GM21367 (cell line): Measurements from ENCODE around the gene MRPL24.
"Not testable (repeated sequence)": the region's sequence is repeated elsewhere in the genome, so short reads cannot be mapped to it uniquely, and the experiment has no call there.

Source experiments
- ATAC-seq: cut with Tn5 transposase; IDR thresholded peaks from one replicate; pipeline ENCODE4 v1.9.1; 2021; ENCODE audit not compliant: unreplicated experiment

MRPL24 gene

GRCh38 chr1:156760092-156760795 lies 19.4 kb upstream of the MRPL24 start:
- no peak for ATAC-seq

DNA sequence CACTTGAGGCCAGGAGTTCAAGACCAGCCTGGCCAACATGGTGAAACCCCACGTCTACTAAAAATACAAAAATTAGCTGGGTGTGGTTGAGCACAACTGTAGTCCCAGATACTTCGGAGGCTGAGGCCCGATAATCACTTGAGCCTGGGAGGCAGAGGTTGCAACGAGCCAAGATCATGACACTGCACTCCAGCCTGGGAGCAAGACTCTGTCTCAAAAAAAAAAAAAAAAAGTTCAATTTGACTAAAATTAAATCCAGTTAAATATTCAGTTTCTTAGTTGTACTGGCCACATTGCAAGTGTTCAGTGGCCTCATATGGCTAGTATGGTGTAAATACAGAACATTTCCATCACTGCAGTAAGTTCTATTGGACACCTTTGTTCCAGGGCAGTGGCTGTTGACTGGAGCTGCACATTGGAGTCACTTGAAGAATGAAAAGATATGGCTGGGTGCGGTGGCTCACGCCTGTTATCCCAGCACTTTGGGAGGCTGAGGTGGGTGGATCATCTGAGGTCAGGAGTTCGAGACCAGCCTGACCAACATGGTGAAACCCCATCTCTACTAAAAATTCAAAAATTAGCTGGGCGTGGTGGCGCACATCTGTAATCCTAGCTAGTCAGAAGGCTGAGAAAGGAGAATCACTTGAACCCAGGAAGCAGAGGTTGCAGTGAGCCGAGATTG lies 16.8 kb upstream of the MRPL24 start:
- not testable (repeated sequence) for ATAC-seq

- ATAC-seq = no peak
Observed at GRCh38 chr1:156756355-156756754, 15.5 kb upstream of the MRPL24 start.

DNA sequence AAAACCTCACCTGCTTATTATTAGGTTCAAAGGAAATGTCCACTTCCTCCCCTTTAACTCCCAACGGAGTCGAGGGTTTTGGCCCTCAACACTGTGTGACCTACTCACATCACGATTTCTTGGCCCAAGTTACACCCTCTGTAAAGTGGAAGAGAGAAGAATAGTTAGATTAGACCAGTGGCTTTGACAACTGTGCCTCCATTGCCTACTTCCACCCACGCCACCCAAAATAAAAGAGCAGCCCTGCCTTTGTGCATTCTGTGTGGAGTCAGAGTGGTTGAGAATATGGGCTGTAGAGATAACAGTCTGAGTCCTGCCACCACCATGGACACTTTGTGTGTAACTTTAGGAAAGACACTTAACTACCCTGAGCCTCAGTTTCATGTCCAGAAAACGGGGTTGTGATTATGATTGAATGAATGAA lies 14.7 kb upstream of the MRPL24 start:
- no peak for ATAC-seq

GRCh38 chr1:156754219-156754618 lies 13.3 kb upstream of the MRPL24 start:
- no peak for ATAC-seq

- no peak for ATAC-seq
Observed at GRCh38 chr1:156752843-156753482, 12.1 kb upstream of the MRPL24 start.

DNA sequence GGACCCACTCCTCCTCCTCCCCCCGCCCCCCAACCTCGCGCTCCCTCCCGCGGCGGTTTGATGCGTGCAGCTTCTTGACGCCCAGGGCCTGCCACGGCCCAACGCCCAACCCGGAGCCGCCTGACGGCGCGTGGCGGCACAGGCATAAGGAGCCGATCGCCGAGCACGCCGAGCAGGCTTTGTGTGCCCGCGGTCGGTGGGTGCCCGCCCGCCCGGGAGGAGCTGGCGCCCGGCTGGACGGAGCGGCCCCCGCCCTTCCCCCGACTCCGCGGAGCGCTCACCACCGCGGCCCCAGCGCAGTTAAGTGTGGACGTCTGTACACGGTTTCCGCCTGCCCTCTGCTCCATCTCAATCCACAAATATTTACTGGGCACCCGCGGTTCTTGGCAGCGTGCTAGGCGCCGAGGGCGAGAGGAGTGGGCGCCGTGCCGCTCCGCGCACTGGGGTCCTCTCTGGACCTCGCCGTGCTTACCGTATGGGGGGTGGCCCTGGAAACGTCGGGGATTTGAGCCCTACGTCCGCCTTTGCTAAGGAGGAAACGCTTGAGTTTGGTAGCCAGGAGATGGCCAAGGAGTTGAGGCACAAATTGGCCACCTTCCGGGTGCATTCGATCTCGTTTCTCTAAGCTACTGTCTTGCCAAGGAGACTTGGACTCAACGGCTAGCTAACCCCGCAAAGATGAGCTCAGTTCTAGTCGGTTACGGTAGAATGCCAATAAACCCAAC lies 11.0 kb upstream of the MRPL24 start:
- ATAC-seq = peak; percentile 59

DNA sequence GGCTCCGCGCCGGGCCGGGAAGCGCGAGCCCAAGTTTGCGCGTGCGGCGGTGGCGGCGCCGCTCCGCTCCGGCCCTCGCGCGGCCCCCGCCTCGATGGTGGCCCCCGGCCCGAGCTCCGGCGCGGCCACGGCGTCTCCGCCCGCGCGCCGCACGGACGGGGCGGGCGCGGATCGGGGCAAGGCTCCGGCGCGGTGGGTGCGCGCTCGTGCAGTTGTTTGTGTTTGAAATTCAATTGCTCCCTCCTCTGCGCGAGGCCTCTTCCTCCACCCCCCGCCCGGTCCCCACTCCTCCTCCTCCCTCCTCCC lies 10.5 kb upstream of the MRPL24 start, which contains the start of gene HDGF:
HDGF (minus strand) TSS at position 225 of the 306 bp plus-strand sequence. CDS start 246 bp downstream, outside the sequence.
- peak; percentile 11 for ATAC-seq

DNA sequence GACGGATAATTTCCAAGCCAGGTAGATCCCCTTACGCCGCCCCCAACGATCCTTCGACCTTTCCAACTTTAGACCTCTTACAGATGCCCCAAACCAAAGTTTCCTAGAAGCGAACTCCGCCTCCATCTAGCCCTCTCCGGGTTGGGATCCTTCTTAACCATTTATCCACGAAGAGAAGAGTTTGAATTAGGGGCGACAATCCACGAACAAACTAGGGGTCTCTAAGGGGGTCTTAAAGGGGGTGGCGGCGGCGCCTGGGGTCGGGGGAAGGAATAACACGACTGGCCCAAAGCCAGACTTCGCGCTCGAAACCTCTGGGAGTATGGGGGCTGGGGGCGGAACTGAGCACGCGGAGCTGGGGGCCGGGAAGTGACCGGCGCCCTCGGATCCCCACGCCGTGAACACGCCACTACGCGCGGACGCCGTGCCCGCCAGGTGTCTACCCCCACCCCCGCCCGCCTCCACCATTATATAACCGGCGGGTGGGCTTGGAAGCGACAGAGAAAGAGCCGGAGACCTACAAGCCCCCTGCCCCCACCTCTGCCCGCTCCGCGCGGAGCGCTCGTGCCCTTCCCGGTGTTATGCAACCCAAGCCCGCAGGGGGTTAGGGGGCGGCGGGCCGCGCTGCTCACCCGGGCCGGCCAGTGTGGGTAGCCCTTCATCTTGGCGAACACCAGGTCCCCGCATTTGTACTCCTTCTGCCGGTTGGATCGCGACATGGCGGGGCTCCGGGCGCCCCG lies 10.0 kb upstream of the MRPL24 start:
- ATAC-seq = no peak

GRCh38 chr1:156750191-156750672 lies 9.3 kb upstream of the MRPL24 start:
- no peak for ATAC-seq

DNA sequence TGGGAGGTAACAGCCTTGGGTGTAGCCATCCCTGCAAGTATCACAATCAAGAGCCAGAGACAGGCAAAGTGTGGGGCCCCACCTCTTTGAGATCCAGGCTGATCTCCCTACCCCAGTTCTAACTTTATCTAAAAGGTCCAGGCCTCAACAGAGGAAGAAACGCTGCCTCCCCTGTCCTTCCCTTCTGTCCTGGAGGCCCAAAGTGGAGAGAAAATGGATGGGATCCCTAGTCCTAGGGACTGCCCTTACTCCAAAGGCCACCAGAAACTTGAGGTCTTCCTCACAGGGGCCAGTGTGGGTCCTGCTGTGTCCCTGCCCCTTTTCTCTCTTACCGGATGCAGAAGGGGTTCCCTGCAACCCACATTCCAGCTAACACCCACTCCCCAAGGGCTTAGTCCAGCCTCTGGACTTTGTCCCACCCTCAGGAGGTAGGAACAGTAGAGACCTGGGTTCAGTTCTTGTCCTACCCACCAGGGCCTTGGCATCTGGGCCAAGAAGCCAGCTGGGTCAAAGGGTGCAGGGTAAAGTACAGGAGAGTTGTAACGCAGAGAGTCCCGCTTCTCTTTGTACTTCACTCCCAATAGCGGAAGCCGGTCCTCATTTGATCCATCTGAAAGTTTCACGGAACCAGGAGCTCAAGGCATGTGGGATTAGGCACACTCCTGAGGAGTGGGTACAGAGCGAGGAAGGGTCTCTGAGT lies 8.7 kb upstream of the MRPL24 start:
- ATAC-seq = no peak

DNA sequence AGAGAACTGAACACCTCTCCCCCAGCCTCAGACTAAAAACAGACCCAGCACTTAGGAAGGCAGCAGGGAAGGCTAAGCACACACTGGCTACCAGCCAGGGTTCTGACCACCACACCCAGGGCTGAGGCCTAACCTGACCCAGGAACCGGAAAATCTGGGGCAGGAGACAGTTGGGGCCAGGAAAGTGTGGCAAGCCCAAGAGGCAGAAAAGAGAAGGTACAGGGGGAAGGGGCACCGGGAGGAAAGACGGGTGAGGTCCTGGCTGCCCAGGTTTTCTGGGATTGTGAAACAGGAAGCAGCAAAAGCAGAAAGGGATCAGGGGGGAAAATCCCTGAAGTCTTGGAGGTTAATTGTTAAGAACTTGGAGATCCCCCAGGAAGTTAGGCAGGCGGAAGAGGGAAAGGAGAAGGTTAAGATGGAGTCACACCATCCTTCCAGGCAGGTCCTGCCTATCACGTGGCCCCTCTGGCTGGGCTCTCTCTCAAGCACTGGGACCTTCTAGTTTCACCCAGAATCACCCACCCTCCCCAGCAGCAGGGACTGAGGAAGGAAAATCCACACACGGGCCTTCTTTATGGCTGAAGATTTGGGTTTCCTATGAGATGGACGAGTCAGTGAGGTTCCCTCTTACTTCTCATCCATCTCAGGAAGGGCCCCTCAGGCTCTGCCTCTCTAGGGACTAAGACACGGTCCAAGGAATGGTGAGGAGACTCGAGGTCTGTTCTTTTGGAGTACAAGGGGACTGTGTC lies 8.0 kb upstream of the MRPL24 start:
- ATAC-seq = no peak

- ATAC-seq = no peak
Observed at GRCh38 chr1:156747742-156748669, 7.1 kb upstream of the MRPL24 start.

DNA sequence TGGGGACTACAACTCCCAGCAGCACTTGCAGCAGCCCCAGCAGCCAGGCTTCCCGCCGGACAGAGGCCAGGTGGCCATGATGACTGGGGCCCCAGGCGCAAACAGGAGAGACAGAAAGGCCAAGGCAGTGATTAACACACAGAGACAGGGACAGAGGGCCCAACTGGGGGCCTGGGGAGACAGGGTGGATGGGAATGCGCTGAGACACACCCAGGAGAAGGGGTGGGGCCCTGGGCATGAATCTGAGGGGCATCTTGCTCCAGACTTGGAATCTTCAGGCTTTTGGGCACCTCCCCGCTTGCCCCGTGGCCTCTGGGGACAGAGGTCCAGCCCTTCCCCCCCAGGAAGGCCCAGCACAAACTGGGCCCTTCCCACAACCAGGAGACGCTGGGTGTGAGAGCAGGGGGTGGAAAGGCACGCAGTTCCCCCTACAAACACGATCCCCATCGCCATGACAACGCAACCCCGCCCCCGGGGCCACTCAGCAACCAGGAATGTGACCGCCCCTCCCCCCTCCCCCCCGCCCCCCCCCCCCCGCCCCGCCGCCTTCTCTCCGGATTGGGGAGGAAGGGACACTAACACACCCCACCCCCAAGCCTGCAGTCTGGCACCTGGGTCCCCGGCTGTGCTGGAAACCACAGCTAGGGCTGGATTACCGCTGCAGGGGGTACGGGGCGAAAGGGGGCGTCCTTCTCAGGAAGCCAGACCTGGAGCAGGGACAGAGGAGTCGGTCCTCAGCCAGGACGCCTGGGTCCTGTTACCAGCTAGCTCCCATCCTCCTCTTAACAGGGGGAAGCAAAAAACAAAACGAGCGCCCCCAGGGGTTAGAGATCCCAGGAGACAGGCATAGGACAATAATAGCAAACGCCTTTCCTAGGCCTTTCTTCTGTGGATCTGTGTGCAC lies 6.1 kb upstream of the MRPL24 start:
- ATAC-seq = no peak

DNA sequence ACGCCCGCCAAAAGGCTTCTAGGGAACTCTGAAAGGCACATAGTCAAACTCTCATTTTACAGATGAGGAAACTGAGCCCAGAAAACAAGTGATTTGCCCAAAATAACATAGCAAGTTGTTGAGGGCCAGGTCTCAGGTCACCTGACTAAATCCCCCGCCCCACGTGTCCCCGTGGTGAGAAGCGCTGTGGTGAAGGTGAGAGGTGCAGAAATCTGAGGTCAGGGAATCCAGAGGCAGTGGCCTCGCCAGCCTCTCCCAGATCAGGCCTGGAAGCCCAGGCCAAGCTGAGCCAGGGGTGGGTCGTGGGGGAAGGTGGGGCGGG lies 5.5 kb upstream of the MRPL24 start:
- no peak for ATAC-seq

DNA sequence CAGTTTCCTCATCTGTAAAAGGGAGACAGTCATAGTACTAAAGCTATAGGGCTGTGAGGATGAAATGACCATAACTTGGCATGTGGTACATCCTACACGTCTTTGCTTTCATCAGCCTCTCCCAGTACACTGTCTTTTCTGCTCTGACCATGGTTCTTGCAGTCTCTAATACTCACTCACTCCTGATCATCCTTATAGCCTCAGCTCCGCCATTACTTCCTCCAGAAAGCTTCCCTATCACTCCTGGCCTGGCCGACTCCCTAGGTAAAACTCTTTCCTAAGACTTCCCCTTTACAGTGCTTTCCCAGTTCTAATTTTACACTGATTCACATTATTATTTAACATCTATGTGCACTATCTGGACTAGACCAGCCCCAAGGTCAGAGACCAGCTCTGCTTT lies 5.0 kb upstream of the MRPL24 start:
- no peak for ATAC-seq

- no peak for ATAC-seq
Observed at GRCh38 chr1:156744786-156745419, 4.0 kb upstream of the MRPL24 start.
